Sigmoid colon (tissue), 7 donors: ENCODE measurements around the gene OLFM1. TPM values are rescaled to one million over a fixed set of nuclear protein-coding genes. Genes with fewer than 3 reads are reported as not detected.
"Not testable (repeated sequence)": the region's sequence is repeated elsewhere in the genome, so short reads cannot be mapped to it uniquely, and the experiment has no call there.

Source experiments
- DNase-seq: peaks from one replicate; pipeline ENCODE4 v3.0.0-alpha.2; 2019
- H3K27ac ChIP-seq, 4 donors: fragments of 200-600 bp; sonication (generic); one replicate each; pipeline ENCODE4 v1.5.1; 2016 to 2019; ENCODE audit warnings: mild to moderate bottlenecking in 1 of 4
- H3K27me3 ChIP-seq, 3 donors: fragments of 200-600 bp; sonication (generic); one replicate each; pipeline ENCODE4 v1.5.1; 2019; ENCODE audit warnings: mild to moderate bottlenecking in 1 of 3
- H3K36me3 ChIP-seq, 4 donors: fragments of 200-600 bp; sonication (generic); one replicate each; pipeline ENCODE4 v1.5.1; 2016 to 2019
- H3K4me1 ChIP-seq, 4 donors: fragments of 200-600 bp; sonication (generic); one replicate each; pipeline ENCODE4 v1.5.1; 2017 to 2019
- H3K4me3 ChIP-seq, 4 donors: fragments of 200-600 bp; sonication (generic); one replicate each; pipeline ENCODE4 v1.5.1; 2017 to 2019; ENCODE audit warnings: mild to moderate bottlenecking in 2 of 4, moderate library complexity in 1 of 4
- H3K9me3 ChIP-seq, 4 donors: fragments of 200-600 bp in 3 of 4; sonication (generic) in 3 of 4; one replicate each; pipeline versions ENCODE4 v1.5.1 to v1.6.1; 2013 to 2019
- EP300 ChIP-seq, 4 donors: sonication (generic); formaldehyde crosslinking; IDR thresholded peaks; one replicate each; pipeline ENCODE4 v1.6.1; 2017; ENCODE audit warnings: antibody characterized with exemption in 4 of 4
- POLR2A ChIP-seq, 2 donors: fragments of 450-650 bp; IDR thresholded peaks; one replicate each; pipeline ENCODE4 v1.6.1; 2016; ENCODE audit warnings: antibody characterized with exemption in 2 of 2, mild to moderate bottlenecking in 2 of 2, moderate library complexity in 2 of 2
- POLR2AphosphoS5 ChIP-seq, 4 donors: sonication (generic); formaldehyde crosslinking; IDR thresholded peaks; one replicate each; pipeline ENCODE4 v1.6.1; 2017; ENCODE audit warnings: antibody characterized with exemption in 4 of 4
- WGBS, 2 donors: extraction: QIAGEN DNeasy Blood & Tissue Kit; methylation state at CpG; one replicate each; pipeline ENCODE4 v1.1.7; 2013; 5-methylcytosine and 5-hydroxymethylcytosine counted together
- intact Hi-C: fragments of 100-400 bp; cut with DNase I; formaldehyde crosslinking; loops from one replicate; pipeline ENCODE4 v1.15.1; 2023
- polyA plus RNA-seq, 3 donors: library from polyadenylated mRNA; stranded (reverse); fragments of 200-250 nt; gene quantifications; one replicate each; pipeline ENCODE4 v1.2.3, GENCODE V29; 2013
- total RNA-seq, 4 donors: library from RNA; depleted of rRNA; stranded (reverse); fragments of >200 nt; gene quantifications; one replicate each; pipeline ENCODE4 v1.1.0, GENCODE V29; 2016
- TF ChIP-seq, protein P1 (sequence below), 4 experiments: fragments of 450-650 bp in 3 of 4; fragments of 200-600 bp in 1 of 4; IDR thresholded peaks; one replicate each; pipeline ENCODE4 v1.5.1; 2016 to 2019; ENCODE audit warnings: antibody characterized with exemption in 4 of 4, mild to moderate bottlenecking in 3 of 4, moderate library complexity in 2 of 4
- donor health status: healthy with polysubstance abuse.
- donor health status: Bipolar disorder and iron deficiency.
- donor health status: healthy.

The OLFM1 gene
- total and polyA plus RNA-seq, 7 donors = 1.2 to 19.3 (median 13.6) TPM

GRCh38 chr9:135147938-135148337 is 60.5 kb downstream of the OLFM1 start:
- Histone ChIP-seq H3K36me3 (no peaks in the 10 kb centered on the region), H3K4me1 (no peaks in the 10 kb centered on the region), H3K4me3 (no peak overlapping the region), H3K27me3 (peaks cover 0 to 40% (median 6%) of the 10 kb centered on the region in 3 donors), H3K27ac (no peak overlapping the region), H3K9me3 (no peaks in the 10 kb centered on the region)
- 83 to 84% methylated on average over 9 of the region's 9 CpGs for WGBS, 2 donors
- TF ChIP-seq POLR2AphosphoS5 (IDR thresholded peaks at IDR 0.05) (no peak), EP300 (IDR thresholded peaks at IDR 0.05) (no peak), POLR2A (IDR thresholded peaks at IDR 0.05) (no peak)
- TF ChIP-seq, protein P1, sequence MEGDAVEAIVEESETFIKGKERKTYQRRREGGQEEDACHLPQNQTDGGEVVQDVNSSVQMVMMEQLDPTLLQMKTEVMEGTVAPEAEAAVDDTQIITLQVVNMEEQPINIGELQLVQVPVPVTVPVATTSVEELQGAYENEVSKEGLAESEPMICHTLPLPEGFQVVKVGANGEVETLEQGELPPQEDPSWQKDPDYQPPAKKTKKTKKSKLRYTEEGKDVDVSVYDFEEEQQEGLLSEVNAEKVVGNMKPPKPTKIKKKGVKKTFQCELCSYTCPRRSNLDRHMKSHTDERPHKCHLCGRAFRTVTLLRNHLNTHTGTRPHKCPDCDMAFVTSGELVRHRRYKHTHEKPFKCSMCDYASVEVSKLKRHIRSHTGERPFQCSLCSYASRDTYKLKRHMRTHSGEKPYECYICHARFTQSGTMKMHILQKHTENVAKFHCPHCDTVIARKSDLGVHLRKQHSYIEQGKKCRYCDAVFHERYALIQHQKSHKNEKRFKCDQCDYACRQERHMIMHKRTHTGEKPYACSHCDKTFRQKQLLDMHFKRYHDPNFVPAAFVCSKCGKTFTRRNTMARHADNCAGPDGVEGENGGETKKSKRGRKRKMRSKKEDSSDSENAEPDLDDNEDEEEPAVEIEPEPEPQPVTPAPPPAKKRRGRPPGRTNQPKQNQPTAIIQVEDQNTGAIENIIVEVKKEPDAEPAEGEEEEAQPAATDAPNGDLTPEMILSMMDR (IDR thresholded peaks at IDR 0.05) = no peak
- no peak for DNase-seq
- intact Hi-C loops = no loop called here

GRCh38 chr9:135148386-135148785 is 60.9 kb downstream of the OLFM1 start:
- Histone ChIP-seq H3K36me3 (no peaks in the 10 kb centered on the region), H3K27ac (no peak overlapping the region), H3K4me3 (no peak overlapping the region), H3K4me1 (no peaks in the 10 kb centered on the region), H3K27me3 (peaks cover 0 to 40% (median 6%) of the 10 kb centered on the region in 3 donors), H3K9me3 (no peaks in the 10 kb centered on the region)
- no peak for DNase-seq
- 60 to 81% methylated on average over 7 of the region's 7 CpGs for WGBS, 2 donors
- TF ChIP-seq POLR2AphosphoS5 (IDR thresholded peaks at IDR 0.05) (no peak), POLR2A (IDR thresholded peaks at IDR 0.05) (no peak), EP300 (IDR thresholded peaks at IDR 0.05) (no peak)
- TF ChIP-seq, protein P1 (IDR thresholded peaks at IDR 0.05) = no peak
- intact Hi-C loops = no loop called here

GRCh38 chr9:135149901-135150300 is 62.4 kb downstream of the OLFM1 start:
- H3K36me3 ChIP-seq, H3K9me3 ChIP-seq, H3K4me3 ChIP-seq, DNase-seq, H3K4me1 ChIP-seq, intact Hi-C loops, H3K27ac ChIP-seq: not testable (repeated sequence)
- WGBS, 2 donors = 81% methylated on average over 9 of the region's 9 CpGs
- peaks cover 0 to 45% (median 6%) of the 10 kb centered on the region in 3 donors for H3K27me3 ChIP-seq

GRCh38 chr9:135150981-135151380 is 63.5 kb downstream of the OLFM1 start:
- TF ChIP-seq, protein P1 (IDR thresholded peaks at IDR 0.05) = no peak
- TF ChIP-seq EP300 (IDR thresholded peaks at IDR 0.05) = no peak
- no peak for TF ChIP-seq POLR2AphosphoS5 (IDR thresholded peaks at IDR 0.05)
- TF ChIP-seq POLR2A (IDR thresholded peaks at IDR 0.05) = no peak
- intact Hi-C loops = no loop called here
- DNase-seq = no peak
- H3K9me3 ChIP-seq = no peaks in the 10 kb centered on the region
- peaks cover 0 to 51% (median 6%) of the 10 kb centered on the region in 3 donors for H3K27me3 ChIP-seq
- H3K36me3 ChIP-seq = no peaks in the 10 kb centered on the region
- no peaks in the 10 kb centered on the region for H3K4me1 ChIP-seq
- WGBS, 2 donors = 83 to 85% methylated on average over 11 of the region's 11 CpGs
- H3K27ac ChIP-seq = no peak overlapping the region
- H3K4me3 ChIP-seq = no peak overlapping the region

GRCh38 chr9:135151757-135152613 is 64.5 kb downstream of the OLFM1 start:
- Histone ChIP-seq H3K9me3 (no peaks in the 10 kb centered on the region), H3K27me3 (peaks cover 0 to 41% (median 3%) of the 10 kb centered on the region in 3 donors), H3K36me3 (no peaks in the 10 kb centered on the region), H3K27ac (no peak overlapping the region), H3K4me1 (no peaks in the 10 kb centered on the region), H3K4me3 (no peak overlapping the region)
- intact Hi-C loops = no loop called here
- WGBS, 2 donors = 67 to 77% methylated on average over 6 of the region's 6 CpGs
- DNase-seq = no peak
- TF ChIP-seq POLR2AphosphoS5 (IDR thresholded peaks at IDR 0.05) = no peak
- no peak for TF ChIP-seq POLR2A (IDR thresholded peaks at IDR 0.05)
